ENCODE measurements around the gene PRSS50. TPM values are rescaled to one million over a fixed set of nuclear protein-coding genes. Genes with fewer than 3 reads are reported as not detected.

Gene PRSS50
- total RNA-seq, 2 experiments from 2014 or later, result not detected

DNA sequence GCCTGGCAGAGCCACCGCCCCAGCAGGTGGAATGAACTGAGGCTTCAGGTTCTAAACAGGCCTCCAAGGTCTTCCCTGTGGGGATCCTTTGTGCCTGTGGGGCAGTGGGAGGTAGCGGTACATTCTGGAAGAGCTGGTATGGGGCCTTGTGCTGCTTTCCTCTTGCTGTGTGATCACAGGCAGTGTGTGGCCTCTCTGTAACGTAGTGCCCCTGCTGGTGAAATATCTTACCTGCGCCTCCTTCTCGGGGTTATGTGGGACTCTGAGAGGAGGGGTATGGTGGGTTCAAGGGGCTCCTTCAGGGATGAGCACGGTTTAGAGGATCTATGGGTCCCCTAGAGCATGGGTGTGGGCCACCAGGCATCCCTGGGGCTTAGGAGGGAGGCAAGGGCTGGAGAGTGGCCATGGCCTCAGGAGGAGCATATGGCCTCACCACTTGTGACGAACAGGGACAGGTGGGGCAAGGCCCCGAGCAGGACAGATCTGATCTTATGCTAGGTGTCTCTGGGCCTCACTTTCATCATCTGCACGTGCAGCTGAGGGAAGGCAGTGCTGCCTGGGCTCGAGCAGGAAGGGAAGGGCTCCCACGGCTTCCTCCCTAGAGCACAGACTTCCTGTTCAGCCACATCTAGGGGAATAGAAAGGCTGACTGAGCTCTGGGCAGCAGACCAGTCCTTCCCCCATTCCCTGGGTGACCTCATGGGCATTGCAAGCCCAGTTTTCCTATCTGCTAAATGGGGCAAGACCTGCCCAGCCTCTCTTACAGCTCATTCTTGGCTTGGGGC, 22.3 kb downstream of the PRSS50 start:
- ChIA-PET POLR2A (interaction anchor here (0.6 kb wide), 1 partner anchor 784 kb away, joined by 7 read pairs; no protein-coding TSS in a partner anchor), CTCF (interaction anchor here (2.0 kb wide), 1 partner anchor 10 kb away, joined by 8 read pairs; no protein-coding TSS in a partner anchor)

DNA sequence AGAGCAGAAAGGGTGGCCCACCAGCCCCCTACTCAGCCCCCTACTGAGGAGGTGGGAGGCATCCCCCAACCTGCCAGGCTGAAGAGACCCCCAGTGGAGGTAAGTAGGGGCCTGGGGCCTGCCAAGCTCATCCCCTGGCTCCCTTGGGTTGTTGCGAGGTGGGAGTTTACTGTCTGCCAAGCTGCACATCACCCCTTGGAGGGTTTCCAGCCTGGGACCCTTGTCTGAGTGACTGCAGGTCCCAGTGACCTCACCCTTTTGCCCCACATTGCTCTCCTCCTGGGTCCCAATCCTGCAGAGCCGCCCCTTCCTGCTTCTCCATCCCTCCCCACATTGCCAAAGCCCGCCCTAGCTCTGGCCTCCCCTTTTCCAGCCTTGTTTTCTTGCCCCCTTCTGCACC, 23.1 kb downstream of the PRSS50 start:
- ChIA-PET POLR2A (no interaction called here), CTCF (interaction anchor here (2.0 kb wide), 1 partner anchor 11 kb away, joined by 8 read pairs; no protein-coding TSS in a partner anchor)

- ChIA-PET CTCF (no interaction called here), POLR2A (interaction anchor here (1.2 kb wide), 1 partner anchor 17 kb away, joined by 3 read pairs; no protein-coding TSS in a partner anchor)
These were observed 23.8 kb downstream of the PRSS50 start for GRCh38 chr3:46693892-46694226.

DNA sequence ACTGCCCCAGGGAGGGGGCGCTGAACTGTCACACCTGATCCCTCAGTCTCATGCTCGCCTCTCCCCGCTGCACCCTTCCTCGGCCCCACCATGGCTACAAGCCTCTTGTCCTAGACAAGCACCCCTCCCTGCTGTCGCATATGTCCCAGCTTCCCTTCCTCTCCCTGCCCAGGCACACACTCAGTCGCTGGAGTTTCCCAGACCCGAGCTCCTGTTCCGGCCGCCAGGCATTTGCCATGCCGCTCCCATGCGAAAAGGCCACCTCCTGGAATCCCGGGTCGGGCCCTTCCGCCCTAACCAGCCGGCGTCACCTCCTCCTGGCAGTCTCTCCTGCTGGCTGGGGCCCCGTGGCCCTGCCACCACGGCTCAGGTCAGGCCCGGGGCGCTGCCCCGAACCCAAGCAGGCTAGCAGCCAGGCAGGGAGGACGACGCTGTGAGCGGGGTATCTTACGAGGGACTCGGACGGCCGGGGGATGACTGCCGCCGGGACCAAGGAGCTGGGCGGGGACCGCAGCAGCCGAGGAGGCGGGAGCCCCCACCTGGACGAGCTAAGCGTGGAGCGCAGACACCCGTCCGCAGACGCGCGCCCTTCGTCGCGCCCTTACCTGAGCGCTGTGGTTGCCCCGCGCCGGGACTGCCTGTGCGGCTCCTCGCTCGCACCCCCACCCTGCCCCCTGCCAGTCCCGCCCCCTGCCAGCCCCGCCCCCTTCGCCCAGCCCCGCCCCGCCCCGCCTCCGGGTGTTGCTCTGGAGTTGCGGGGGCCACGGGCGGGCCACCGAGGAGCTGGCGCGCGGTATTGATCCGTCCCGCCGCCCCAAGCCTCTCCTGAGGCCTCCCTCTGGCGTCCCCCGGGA, 24.4 kb downstream of the PRSS50 start, which contains the start of gene ALS2CL:
ALS2CL (minus strand) TSS at position 642 of the 854 bp plus-strand sequence. CDS start 4,239 bp downstream, outside the sequence.
- CTCF ChIA-PET, result interaction anchor here (0.7 to 1.2 kb wide), 3 partner anchors 12 to 137 kb away, joined by 3 to 5 read pairs (median 3); no protein-coding TSS in a partner anchor
- POLR2A ChIA-PET, result interaction anchor here (1.2 kb wide), 1 partner anchor 17 kb away, joined by 3 read pairs; no protein-coding TSS in a partner anchor

GRCh38 chr3:46692566-46692990, 25.1 kb downstream of the PRSS50 start:
- POLR2A ChIA-PET, result interaction anchor here (1.2 kb wide), 1 partner anchor 16 kb away, joined by 3 read pairs; no protein-coding TSS in a partner anchor
- CTCF ChIA-PET, result interaction anchor here (0.7 to 1.2 kb wide), 3 partner anchors 13 to 136 kb away, joined by 3 to 5 read pairs (median 3); no protein-coding TSS in a partner anchor

DNA sequence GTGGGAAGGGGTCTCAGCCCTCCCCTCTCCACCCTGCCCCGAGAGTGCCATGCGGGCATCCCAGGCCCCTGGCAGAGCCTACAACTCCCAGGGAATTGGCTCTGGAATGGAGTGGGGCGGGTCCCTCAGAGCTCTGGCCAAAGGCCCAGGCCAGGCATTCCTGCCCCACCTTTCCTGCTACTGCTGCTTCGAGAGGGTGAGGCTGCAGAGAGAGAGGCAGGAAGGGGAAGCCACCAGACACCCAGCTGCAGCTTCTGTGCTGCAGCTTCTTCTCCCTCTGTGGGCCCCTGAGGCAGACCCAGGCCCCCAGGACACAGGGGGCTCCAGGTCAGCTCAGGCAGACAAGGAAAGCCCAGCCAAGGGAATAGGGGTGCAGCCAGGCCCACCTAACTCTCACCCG, 26.9 kb downstream of the PRSS50 start:
- ChIA-PET CTCF (no interaction called here), POLR2A (no interaction called here)

DNA sequence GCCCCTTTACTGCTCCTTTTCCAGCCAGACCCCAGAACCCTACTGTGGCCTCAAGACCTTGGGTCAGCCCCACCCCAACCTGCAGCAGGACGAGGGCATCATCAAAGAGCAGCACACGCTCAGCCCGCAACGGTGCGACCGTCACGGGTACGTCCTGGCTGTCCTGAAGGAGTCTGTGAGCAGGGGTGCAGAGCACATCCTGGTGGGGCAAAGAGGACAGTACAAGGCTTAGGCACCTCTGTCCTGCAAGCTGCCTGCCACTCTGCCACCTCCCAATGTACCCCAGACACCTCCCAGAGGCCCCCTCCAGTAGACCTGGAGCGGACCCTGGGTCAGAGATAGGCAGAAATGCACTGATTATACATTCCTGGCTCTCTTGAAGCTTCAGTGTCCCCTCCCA, 32.2 kb downstream of the PRSS50 start:
- CTCF ChIA-PET, result no interaction called here
- POLR2A ChIA-PET, result no interaction called here

DNA sequence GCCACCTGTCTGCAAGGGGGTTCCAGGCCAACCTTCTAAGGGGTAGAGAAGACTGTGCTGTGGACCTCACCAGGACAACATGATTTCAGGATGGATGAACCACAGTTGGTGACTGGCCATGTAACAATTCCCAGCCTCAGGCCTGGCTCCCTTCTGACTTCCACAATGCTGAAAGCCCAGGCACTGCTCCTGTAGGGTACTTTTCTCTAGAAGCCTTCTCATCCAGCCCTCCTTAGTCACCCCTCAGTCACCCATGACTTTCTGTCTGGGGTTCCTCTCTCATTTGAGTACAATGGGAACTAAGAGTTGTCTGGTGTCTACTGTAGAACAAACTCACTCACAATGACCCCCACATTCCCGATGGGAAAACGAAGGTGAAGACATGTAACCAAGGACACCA, 32.8 kb downstream of the PRSS50 start:
- ChIA-PET CTCF (no interaction called here), POLR2A (no interaction called here)

DNA sequence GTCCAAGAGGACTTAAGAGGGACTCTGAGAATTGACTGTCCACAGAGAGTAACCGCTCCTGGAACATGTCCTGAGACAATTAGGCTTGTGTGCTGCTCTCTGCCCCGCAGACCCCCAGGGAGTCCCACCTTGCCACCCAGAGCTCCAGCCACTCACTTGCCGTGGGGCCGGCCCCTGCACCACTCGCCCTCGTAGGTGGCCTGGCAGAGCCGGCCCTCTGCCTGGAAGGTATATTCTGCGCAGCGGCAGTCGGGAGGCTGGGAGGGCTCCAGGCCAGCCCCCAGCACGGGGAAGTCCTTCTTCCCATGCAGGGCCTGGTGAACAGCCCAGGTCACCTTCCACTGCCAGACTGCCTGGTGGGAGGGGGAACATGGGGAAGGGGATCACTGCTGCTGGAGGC, 34.7 kb downstream of the PRSS50 start:
- CTCF ChIA-PET, result no interaction called here
- POLR2A ChIA-PET, result no interaction called here

DNA sequence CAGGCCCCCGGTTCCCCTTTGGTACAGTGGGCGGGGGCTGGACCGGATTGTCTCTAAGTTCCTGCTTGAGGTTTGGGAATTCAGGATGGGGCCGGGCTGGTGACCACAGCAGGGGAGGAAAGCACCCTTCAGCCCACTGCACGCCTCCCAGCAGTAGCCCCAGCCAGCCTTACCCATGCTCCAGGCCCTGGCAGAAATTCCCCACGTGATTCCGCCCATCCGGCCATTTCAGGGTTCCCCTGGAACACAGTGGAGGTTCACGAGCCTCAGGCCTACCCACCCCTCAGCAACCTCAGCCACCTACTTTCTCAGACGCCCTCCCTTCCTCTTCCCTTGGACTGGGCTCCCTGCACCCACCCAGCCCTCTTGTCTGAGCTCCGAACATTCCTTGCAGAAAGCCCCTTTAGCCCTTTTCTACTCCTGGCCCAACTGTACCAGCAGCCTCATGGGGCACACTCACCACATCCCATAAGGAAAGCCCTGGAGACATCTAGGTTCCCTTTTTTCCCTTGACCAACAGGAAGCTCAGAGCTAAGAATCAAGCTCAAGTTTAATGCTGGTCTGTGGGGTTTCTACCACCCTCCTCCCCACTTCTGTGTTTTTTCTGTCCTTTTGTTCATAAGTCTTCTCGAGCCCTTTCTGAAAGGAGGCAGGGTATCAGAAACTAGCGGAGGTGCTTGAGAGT, 35.7 kb downstream of the PRSS50 start:
- CTCF ChIA-PET, result no interaction called here
- POLR2A ChIA-PET, result no interaction called here

GRCh38 chr3:46681387-46681786, 36.3 kb downstream of the PRSS50 start:
- ChIA-PET POLR2A (no interaction called here), CTCF (no interaction called here)

DNA sequence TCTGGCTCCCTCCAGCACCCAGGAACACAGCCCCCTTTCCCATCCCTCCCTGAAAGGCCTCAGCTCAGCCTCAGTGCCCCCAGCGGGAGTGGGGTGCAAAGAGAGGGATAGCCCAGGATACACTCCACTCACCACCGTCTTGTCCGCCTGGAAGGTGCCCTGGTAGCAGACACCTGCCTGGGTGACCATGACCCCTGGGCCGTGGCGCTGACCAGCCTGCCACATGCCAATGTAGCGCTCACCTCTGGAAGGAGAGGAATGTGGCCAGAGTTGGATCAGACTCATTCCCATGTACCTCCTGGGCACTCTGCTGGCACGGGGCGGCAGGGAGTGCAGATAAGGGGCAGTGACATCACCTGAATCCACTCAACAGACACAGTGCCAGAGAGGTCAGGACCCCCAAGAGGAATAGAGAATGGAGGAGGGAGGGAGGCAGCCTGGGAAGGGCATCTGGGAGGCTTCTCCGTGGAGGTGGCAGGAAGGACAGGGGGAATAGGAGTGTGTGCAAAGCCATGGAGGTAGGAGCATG, 37.3 kb downstream of the PRSS50 start:
- ChIA-PET CTCF (interaction anchor here (1.4 kb wide), 1 partner anchor 187 kb away, joined by 3 read pairs; no protein-coding TSS in a partner anchor), POLR2A (no interaction called here)

DNA sequence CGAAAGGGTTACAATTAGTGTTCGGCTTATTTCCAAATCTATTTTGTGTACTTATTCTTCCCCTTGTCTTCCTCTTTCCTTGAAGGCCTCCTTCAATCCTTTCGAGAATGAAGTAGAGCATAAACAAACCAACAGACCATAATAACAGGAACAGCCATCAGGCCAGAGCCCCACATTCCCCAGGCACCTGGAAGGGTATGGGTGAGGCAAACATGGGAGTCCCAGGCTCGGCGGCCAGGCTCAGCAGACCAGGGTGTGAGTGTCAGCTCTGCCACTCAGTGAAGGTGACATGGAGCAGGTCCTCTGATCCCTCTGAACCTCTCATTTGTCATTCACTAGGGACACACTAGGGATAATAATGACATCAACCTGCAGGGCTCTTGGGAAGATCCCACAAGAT, 38.0 kb downstream of the PRSS50 start:
- CTCF ChIA-PET, result interaction anchor here (1.4 kb wide), 1 partner anchor 188 kb away, joined by 3 read pairs; no protein-coding TSS in a partner anchor

GRCh38 chr3:46678280-46678679, 39.4 kb downstream of the PRSS50 start:
- CTCF ChIA-PET, result no interaction called here
- POLR2A ChIA-PET, result no interaction called here

More for the DNA sequence above, 38.0 kb downstream of the PRSS50 start:
- POLR2A ChIA-PET, result no interaction called here

DNA sequence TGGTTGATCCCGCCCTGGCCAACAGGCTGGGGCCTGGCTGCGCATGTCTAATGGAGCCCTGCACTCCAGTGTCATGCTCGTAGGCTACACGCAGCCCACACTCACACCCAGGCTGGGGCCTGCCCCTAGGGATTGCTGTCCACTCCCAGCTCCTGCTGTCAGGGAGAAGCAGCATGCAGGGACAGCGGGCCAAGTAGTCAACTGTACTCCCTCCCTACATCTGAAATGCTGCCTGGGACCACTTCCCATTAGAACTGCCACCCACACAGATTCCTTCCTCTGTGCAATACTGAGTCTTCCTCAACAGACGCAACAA, 40.3 kb downstream of the PRSS50 start:
- CTCF ChIA-PET, result no interaction called here
- POLR2A ChIA-PET, result no interaction called here

GRCh38 chr3:46676601-46677410, 40.9 kb downstream of the PRSS50 start:
- CTCF ChIA-PET, result no interaction called here
- POLR2A ChIA-PET, result interaction anchor here (1.0 kb wide), 1 partner anchor 16 kb away, joined by 3 read pairs; the partner anchor contains the start of gene ALS2CL

DNA sequence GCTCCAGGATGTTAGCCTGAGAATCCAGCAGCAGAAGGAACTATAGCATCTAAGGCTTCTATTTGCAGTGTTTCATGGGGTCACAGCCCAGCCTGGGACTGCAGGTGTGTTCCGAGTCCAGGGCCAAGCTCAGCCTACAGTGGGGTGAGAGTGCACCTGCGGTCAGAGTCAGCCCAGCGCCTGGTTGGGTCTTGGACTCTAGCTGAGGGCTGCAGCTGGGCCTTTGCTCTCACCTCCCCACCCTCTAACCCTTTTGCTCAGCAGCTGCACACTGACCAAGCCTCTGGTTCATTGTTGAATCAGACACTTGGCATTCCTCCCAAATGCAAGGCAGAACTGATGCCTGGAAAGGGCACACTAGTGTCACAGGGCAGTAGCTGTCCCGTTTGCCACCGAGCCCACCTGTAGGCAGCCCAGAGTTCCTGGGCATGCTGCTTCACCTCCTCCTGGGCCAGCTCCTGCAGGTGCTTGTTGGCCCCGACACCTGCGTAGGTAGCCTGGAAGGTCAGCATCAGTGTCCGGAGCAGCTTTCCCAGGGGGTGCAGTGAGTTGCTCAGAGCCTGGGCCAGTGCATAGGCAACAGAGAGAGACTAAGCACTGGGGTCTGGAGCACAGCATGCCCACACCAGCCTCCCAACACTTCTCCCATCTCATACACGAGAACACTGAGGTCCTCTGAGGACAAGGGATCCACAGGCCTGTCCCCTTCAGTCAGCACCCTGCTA, 41.7 kb downstream of the PRSS50 start:
- ChIA-PET POLR2A (interaction anchor here (1.0 kb wide), 1 partner anchor 17 kb away, joined by 3 read pairs; the partner anchor contains the start of gene ALS2CL), CTCF (no interaction called here)

DNA sequence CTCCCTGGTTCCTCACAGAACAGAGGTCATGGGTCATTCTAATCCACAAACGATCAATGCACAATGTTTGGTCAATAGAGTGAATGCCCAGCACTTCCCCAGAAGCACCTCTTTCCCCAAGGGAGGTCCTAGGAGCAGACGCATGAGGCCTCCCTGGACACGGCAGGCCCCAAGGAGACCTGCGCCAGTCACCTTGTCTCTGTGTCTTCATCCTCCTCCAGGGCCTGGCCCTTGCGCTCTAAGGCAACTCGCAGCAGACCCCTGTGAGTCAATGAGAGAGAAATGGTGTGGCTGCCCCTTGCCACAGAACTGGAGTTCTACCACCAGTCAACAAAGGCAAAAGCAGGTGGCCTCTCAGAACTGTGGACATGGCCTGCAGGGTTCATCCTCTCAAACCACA, 42.2 kb downstream of the PRSS50 start:
- ChIA-PET POLR2A (no interaction called here), CTCF (no interaction called here)
